ENCODE results near the gene LTBP3. TPM values are rescaled to one million over a fixed set of nuclear protein-coding genes. Genes with fewer than 3 reads are reported as not detected.

LTBP3 gene
- total and polyA plus RNA-seq, 2 of the 13 experiments (the other 11 are each of a cell fraction or from before 2014, with no cell fraction given): 12.2 to 68.1 TPM

GRCh38 chr11:65489035-65489705, 69.0 kb downstream of the LTBP3 start (continued):
- TF ChIP-seq NFAT5 (CRISPR knock-in tag; IDR thresholded peaks at IDR 0.05): peak; percentile 82; the same call in 1 of the 2 replicates
- TF ChIP-seq IRX3 (CRISPR knock-in tag; IDR thresholded peaks at IDR 0.05; ENCODE audit: borderline replicate concordance, low read depth): no peak
- TF ChIP-seq PLSCR1 (CRISPR knock-in tag; IDR thresholded peaks at IDR 0.05; ENCODE audit: borderline replicate concordance): no peak
- no peak for TF ChIP-seq ERF (CRISPR knock-in tag; IDR thresholded peaks at IDR 0.05)
- TF ChIP-seq NFIB (CRISPR knock-in tag; IDR thresholded peaks at IDR 0.05; ENCODE audit: borderline replicate concordance): no peak
- no peak for TF ChIP-seq U2AF2 (IDR thresholded peaks at IDR 0.05; ENCODE audit: low read depth, low read length)
- no peak for TF ChIP-seq NFE2 (CRISPR knock-in tag; IDR thresholded peaks at IDR 0.05)
- no peak for TF ChIP-seq ZNF562 (CRISPR knock-in tag; IDR thresholded peaks at IDR 0.05; ENCODE audit: borderline replicate concordance)
- TF ChIP-seq ZNF354B (CRISPR knock-in tag; IDR thresholded peaks at IDR 0.05): no peak
- TF ChIP-seq DR1 (CRISPR knock-in tag; IDR thresholded peaks at IDR 0.05): no peak
- TF ChIP-seq RFX5 (IDR thresholded peaks at IDR 0.05; ENCODE audit: low read depth, low read length): no peak
- no peak for TF ChIP-seq RBM22 (optimal IDR thresholded peaks at IDR 0.05; ENCODE audit: low read length)
- TF ChIP-seq, protein P1, sequence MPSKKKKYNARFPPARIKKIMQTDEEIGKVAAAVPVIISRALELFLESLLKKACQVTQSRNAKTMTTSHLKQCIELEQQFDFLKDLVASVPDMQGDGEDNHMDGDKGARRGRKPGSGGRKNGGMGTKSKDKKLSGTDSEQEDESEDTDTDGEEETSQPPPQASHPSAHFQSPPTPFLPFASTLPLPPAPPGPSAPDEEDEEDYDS (CRISPR knock-in tag; IDR thresholded peaks at IDR 0.05): no peak
- TF ChIP-seq JDP2 (CRISPR knock-in tag; IDR thresholded peaks at IDR 0.05; ENCODE audit: borderline replicate concordance): no peak
- TF ChIP-seq RORA (CRISPR knock-in tag; IDR thresholded peaks at IDR 0.05): no peak
- TF ChIP-seq ISX (CRISPR knock-in tag; conservative IDR thresholded peaks at IDR 0.05): no peak
- no peak for TF ChIP-seq AKNA (CRISPR knock-in tag; IDR thresholded peaks at IDR 0.05; ENCODE audit: borderline replicate concordance)
- TF ChIP-seq ZFP41 (CRISPR knock-in tag; IDR thresholded peaks at IDR 0.05; ENCODE audit: borderline replicate concordance): no peak
- TF ChIP-seq ZNF816 (CRISPR knock-in tag; IDR thresholded peaks at IDR 0.05; ENCODE audit: borderline replicate concordance): no peak
